Left renal cortex interstitium (tissue), 4 donors: ENCODE measurements around the gene CAMKK1. TPM values are rescaled to one million over a fixed set of nuclear protein-coding genes. Genes with fewer than 3 reads are reported as not detected.

Experiments
- DNase-seq, 4 donors: peaks; one replicate each; pipeline ENCODE4 v3.0.0-alpha.2; 2013; ENCODE audit warnings: low read depth in 4 of 4, low spot score in 2 of 4, missing footprints in 1 of 4
- polyA plus RNA-seq, 4 donors: library from polyadenylated mRNA; unstranded; fragments of 120-200 nt; gene quantifications; one replicate each; pipeline ENCODE4 v1.2.1, GENCODE V29; 2013; ENCODE audit not compliant: insufficient read length in 4 of 4

The CAMKK1 gene
- polyA plus RNA-seq, 4 donors = 4.6 to 5.7 (median 4.8) TPM

DNA sequence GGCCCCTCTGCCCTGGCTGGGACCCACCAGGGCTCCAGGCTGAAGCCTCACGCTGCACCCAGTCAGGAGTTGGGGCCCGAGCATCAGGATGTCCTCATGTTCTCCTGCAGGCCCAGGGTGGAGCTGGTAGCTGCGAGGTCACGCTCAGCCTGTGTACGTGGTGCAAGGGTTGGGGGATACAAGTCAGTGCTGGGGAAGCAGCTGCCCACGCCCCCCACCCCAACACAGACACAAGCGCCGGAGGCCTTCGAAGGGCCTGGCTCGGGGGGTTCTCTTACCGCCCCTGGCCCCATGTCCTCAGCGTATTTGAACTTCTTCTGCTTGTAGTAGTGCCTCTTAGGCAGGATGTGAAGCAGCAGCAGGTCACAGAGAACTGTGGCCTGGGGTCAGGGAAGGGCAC lies 4.9 kb upstream of the CAMKK1 start:
- no peak for DNase-seq

GRCh38 chr17:3896968-3897235 lies 4.0 kb upstream of the CAMKK1 start:
- no peak for DNase-seq

DNA sequence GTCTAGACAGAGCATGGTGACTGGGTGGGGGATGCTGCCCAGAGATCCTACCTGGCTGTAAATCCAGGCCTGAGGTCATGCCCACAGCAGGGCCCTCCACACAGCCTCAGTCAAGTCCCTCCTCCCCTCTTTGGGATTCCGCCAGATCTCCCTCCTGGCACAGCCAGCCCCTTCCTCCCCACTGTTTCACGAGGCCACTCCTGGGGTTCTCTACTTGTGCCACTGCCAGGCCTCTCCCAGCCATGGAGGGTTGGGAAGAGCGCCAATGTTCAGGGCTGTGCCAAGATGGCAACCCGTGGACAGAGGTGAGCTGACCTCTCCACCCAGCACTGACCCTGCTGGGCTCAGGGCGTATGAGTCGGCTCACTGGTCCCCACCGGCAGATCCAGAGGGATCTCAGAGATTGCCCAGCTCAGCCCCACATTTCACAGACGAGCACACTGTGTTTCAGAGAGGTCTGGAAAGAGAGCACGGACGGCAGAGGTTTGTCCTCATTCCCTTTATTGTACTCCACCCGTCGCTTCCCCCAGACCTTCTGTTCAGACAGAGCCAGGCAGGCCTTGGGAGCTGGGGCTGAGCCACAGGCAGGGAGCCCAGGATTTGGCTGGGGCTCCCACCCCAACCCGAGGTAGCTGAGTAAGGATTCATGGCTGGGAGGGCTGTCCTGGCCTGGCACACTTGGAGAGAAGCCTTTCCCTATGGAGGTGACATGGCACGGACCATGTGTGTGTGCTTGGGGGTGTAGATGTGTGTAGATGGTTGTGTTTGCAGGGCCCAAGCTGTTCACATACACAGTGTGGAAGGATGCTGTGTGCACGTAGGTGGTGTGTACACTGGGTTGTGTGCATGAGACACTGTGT lies 3.5 kb upstream of the CAMKK1 start:
- DNase-seq = no peak

DNA sequence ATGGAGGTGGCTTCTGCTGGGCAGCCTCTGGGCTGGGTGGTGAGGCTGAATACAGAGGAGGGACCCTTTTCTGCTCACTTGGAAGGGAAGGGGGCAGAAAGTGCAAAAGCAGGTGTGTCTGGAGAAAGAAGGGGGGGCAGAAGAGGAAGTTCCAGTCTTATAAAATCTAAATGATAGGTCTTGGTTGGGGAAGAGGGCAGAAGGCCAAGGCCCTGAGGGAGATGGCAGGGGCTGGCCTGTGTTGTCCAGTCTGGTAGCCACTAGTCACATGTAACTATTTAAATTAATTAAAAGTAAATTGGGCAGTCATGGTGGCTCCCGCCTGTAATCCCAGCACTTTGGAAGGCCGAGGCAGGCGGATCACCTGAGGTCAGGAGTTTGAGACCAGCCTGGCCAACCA lies 2.5 kb upstream of the CAMKK1 start:
- no peak for DNase-seq

GRCh38 chr17:3894911-3895343 lies 2.1 kb upstream of the CAMKK1 start:
- DNase-seq = no peak

GRCh38 chr17:3894188-3894587 lies 1.3 kb upstream of the CAMKK1 start:
- no peak for DNase-seq

DNA sequence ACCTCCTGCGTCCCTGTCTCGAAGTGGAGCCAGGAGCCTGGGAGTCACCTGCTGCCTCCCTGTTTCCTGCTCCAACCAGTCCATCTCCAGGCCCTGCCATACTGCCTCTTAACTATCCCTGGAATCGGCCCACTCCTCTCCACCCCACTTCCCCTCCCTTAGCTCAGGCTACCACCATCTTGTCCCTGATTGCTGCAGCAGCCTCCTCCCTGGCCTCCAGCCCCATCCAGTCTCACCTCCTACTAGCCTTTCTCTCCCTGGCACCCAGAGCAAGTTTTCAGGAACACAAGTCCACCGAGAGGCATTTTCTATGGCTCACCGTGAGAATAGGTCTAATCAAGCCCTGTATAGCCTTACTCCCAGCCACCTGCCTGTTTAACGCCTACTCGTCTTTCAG lies 865 bp upstream of the CAMKK1 start:
- no peak for DNase-seq

DNA sequence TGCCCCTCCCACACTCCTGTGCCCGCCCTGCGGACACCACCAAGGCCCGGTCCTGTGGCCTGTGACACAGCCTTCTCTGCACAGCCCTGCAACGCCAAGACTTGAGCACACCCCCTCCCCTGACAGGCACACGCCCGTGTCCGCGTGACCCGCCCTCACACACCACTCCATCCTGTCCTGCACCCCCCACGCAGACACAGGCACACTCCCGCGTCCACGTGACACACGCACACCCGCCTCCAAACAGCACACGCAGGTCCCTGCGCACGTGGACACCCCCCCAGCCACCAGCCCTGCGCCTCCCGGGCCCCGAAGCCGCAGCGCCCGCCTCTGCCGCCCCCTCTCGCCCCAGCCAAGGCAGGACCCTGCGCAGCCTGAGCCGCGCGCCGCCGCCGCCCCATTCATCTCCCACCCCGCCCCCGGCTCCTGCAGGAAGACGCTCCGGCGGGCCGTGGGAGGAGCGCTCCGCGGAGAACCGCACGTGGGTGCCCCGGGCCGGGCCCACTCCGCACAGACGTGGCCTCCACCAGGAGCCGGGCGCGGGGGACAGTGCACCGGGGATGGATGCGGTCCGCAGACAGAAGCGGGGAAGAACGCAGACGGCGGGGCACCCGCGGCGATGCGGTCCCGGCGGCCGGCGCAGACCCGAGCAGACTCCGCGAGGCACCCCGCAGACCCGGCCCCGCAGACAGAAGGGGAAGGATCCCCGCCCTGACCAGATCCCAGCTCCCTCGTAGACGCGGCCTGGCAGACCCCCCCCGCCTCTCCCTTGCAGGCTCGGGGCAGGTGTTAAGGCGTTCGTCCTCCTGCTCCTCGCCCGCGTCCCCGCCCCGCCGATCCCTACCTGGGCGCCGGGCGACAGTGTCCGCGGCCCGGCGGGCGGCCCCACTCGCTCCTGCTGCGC lies 506 bp downstream of the CAMKK1 start:
- DNase-seq = no peak

DNA sequence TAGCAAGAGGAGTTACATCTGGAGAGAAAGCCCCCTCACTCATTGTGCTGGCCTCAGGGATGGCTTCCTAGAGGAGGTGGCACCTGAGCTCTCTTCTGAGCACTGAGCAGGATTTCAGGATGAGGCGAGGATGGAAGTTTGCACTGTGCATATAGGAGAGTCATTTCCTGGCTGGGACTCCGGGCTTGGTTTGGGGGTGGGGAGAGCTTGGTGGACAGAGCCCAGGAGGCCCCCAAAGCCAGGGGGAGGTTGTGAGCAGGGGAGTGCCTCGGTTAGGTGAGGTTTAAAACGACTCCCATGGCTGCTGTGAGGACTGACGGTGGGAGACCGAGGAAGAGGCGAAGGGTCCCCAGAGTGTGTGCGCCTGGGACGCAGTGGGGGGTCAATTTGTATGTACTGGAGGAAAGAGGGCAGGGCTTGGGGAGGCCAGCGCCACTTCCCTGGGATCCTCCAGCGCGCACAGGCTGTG lies 1.2 kb downstream of the CAMKK1 start:
- no peak for DNase-seq

DNA sequence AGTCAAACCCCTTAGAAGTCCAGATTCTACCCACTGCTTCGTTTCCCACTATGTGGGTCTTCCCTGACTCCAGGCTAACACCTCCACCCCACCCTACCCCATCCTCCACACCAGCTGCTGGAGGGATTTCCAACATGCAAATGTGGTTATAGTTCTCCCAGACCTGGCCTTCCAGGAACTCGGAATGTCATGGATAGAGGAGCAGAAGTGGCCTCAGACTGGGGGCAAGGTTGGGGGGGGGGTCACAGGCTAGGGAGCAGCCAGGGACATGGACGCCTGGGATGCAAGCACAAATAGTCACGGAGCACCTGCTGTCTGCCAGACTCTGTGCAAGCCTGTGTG lies 2.0 kb downstream of the CAMKK1 start:
- DNase-seq = no peak

- DNase-seq = peak in 1 of 4 donors; percentile 48
Measured at GRCh38 chr17:3890082-3890877, 2.6 kb downstream of the CAMKK1 start.

- no peak for DNase-seq
Measured at GRCh38 chr17:3889325-3890012, 3.4 kb downstream of the CAMKK1 start.

DNA sequence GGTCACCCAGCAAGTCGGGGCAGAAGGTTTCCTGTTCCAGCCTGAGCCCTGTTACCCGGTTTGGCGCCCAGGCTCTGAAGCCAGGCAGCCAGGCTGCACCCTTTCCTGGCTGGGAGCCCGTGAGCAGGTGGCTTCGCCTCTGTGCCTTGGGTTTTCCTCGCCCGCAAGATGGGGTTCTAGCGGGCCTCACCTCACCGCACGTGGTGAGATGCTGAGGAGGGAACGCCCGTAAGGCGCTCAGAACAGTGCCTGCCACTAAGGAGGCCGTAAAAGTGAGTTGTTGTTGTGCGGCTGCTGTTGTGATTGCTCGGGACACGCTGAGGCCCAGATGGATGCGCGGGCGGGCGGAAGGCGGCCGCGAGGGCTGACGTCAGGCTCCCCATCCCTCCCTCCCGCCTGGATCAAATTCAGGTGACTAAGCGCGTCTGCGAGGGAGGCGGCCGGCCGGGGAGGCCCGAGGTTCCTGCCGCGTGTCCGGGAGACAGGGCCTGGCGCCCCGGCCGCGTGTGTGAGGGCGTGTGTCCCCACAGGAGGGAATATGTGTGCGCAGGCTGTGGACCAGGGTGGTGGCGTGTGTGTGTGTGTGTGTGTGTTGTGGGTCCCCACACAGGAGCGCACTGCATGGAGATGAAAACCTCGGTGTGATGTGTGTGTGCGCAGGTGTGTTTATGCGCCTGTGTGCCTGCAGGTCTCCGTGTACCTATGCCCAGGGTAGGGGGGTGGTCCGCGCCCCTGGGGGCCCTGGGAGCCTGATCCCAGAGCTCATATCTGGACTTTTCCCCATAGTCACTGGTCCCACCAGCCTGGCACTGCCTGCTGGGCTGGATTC lies 4.3 kb downstream of the CAMKK1 start:
- DNase-seq = peak in 3 of 4 donors; percentile 65 to 75 (median 73)

DNA sequence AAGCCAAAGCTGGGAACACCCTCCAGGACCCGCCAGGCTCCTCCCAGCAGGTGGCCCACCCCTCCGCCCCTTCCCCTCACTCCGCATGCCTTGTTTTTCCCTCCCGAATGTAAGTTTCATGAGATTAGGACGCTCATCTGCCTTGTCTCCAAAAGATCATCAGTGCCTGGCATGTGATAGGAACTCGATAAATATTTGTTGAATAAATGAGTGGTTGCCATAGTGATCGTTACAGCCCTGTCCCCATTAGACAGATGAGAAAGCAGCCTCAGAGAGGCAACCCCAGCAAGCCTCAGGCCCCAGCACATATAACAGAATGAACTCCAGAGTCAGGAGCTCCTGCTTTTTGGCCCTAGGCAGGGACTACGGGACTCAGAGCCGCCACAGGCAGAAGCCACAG lies 5.0 kb downstream of the CAMKK1 start:
- no peak for DNase-seq

- DNase-seq = no peak
Measured at GRCh38 chr17:3887394-3887793, 5.5 kb downstream of the CAMKK1 start.

DNA sequence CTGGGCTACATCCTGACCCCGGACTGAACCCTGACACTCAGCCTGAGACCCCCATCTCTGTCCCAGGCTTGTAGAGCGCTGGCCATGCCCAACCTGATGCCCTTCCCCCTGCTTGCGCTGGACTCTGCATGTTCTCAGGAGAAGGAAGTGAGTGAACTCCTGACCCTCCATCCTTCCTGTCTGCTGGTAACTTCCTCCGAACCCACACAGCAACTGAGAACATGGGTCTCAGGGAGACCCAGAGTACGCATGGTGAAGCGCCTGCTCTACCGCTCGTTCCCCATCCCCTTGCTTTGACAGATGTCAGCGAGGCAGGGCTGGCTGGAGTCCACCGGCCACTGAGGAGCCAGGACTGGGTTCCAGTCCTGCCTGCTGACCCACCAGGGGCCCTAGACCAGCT lies 6.1 kb downstream of the CAMKK1 start:
- DNase-seq = no peak

DNA sequence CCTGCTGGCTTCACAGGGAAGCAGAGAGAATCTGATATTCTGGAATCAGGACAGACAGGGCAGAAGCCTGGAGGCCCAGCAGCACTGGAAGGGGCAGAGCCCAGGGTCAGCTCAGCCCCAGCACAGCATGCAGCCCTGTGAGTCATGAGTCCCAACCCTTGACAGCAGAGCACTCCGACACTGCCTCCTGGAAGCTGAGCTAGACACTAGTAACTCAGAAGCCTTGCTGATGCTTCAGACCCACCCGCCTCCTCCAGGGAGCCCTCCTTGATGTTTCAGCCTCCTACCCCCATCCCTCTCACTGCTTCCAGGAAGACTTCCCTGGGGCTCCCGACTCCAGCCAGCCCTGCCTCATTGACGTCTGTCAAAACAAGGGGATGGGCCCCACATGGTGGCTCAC lies 6.9 kb downstream of the CAMKK1 start:
- no peak for DNase-seq

- DNase-seq = no peak
Measured at GRCh38 chr17:3885271-3885670, 7.6 kb downstream of the CAMKK1 start.

DNA sequence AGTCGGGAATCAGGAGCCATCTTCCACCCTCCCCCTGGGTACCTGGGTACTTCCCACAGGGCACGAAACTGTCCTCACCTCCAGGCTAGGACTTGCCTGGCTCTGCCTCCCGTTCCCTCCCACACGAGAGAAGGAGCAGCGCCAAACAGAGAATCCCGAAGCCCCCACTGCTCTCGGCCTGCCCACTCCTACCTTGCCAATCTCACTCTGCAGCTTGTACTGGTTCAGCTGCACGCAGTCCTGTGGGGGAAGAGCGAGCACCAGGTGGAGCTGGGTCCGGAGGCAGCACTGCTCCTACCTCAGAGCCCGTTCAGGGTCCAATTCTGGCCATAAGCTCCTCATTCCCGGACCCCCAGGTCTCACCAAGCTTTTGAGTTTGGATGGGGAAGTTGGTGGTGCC lies 8.7 kb downstream of the CAMKK1 start:
- no peak for DNase-seq

GRCh38 chr17:3882276-3882675 lies 10.6 kb downstream of the CAMKK1 start:
- DNase-seq = no peak
